WTC11 (cell line): ENCODE results near the gene TATDN2. TPM values are rescaled to one million over a fixed set of nuclear protein-coding genes. Genes with fewer than 3 reads are reported as not detected.

ENCODE experiments used
- ATAC-seq: fragments of 200-7000 bp; cut with Tn5 transposase; 2 replicates; pipeline ENCODE4 v1.10.0; 2021; ENCODE audit warnings: mild to moderate bottlenecking, moderate library complexity
- CTCF ChIA-PET: fragments of 300-600 bp; sonication (Branson Sonifier 250); formaldehyde crosslinking; loops from one replicate; lab custom pipeline; 2021; ENCODE audit warnings: antibody characterized with exemption; lab: Charles Lee
- POLR2A ChIA-PET: fragments of 350-600 bp; sonication (Branson Sonifier 250); formaldehyde crosslinking; loops from one replicate; lab custom pipeline; 2021; ENCODE audit warnings: antibody characterized with exemption; lab: Charles Lee
- DNase-seq: peaks from one replicate; pipeline ENCODE4 v3.0.0; 2021; ENCODE audit warnings: low spot score
- H3K27ac Mint-ChIP-seq: 2 replicates; pipeline ENCODE4 v1.8.0; 2021; ENCODE audit warnings: mixed read lengths
- H3K27me3 Mint-ChIP-seq: 2 replicates; pipeline ENCODE4 v1.8.0; 2021; ENCODE audit warnings: low read depth, mild to moderate bottlenecking, moderate library complexity, mixed read lengths
- H3K36me3 Mint-ChIP-seq: 2 replicates; pipeline ENCODE4 v1.8.0; 2021; ENCODE audit warnings: mixed read lengths
- H3K4me1 Mint-ChIP-seq: 2 replicates; pipeline ENCODE4 v1.8.0; 2022; ENCODE audit warnings: mixed read lengths
- H3K4me3 Mint-ChIP-seq: 2 replicates; pipeline ENCODE4 v1.8.0; 2021; ENCODE audit warnings: mild to moderate bottlenecking, moderate library complexity, mixed read lengths
- H3K9me3 Mint-ChIP-seq: 2 replicates; pipeline ENCODE4 v1.8.0; 2021; ENCODE audit warnings: mixed read lengths
- AR ChIP-seq: fragments of 250-450 bp; sonication (Bioruptor Pico); IDR thresholded peaks from 2 replicates; pipeline ENCODE4 v1.9.0; 2021; ENCODE audit warnings: mild to moderate bottlenecking
- CTCF ChIP-seq: fragments of 200-600 bp; IDR thresholded peaks from 2 replicates; pipeline ENCODE4 v1.8.0; 2022; ENCODE audit warnings: antibody characterized with exemption
- EMX1 ChIP-seq: fragments of 250-450 bp; sonication (Bioruptor Pico); IDR thresholded peaks from 2 replicates; pipeline ENCODE4 v1.8.0; 2021; ENCODE audit warnings: mild to moderate bottlenecking
- ESRRA ChIP-seq: sonication (generic); formaldehyde crosslinking; IDR thresholded peaks from 2 replicates; pipeline ENCODE4 v1.8.1; 2022; ENCODE audit warnings: mild to moderate bottlenecking, missing genetic modification reagents, borderline replicate concordance
- FOXK1 ChIP-seq: sonication (generic); formaldehyde crosslinking; IDR thresholded peaks from 2 replicates; pipeline ENCODE4 v1.8.0; 2022; ENCODE audit warnings: mild to moderate bottlenecking, moderate library complexity, missing genetic modification reagents
- GABPB1 ChIP-seq: sonication (generic); formaldehyde crosslinking; IDR thresholded peaks from 2 replicates; pipeline ENCODE4 v1.8.1; 2023; ENCODE audit warnings: mild to moderate bottlenecking, missing genetic modification reagents
- GTF2I ChIP-seq: fragments of 250-450 bp; sonication (Bioruptor Pico); conservative IDR thresholded peaks from 2 replicates; pipeline ENCODE4 v1.4.0; 2021; ENCODE audit warnings: mild to moderate bottlenecking
- NR2C2 ChIP-seq: sonication (generic); formaldehyde crosslinking; IDR thresholded peaks from 2 replicates; pipeline ENCODE4 v1.8.0; 2022; ENCODE audit warnings: mild to moderate bottlenecking, missing genetic modification reagents
- SMAD3 ChIP-seq: sonication (generic); formaldehyde crosslinking; IDR thresholded peaks from 2 replicates; pipeline ENCODE4 v1.8.0; 2022; ENCODE audit warnings: missing genetic modification reagents, mild to moderate bottlenecking, borderline replicate concordance
- TEAD1 ChIP-seq: sonication (generic); formaldehyde crosslinking; IDR thresholded peaks from 2 replicates; pipeline ENCODE4 v1.8.0; 2022; ENCODE audit warnings: mild to moderate bottlenecking, missing genetic modification reagents
- ZBTB21 ChIP-seq: sonication (generic); formaldehyde crosslinking; IDR thresholded peaks from 2 replicates; pipeline ENCODE4 v1.8.1; 2023; ENCODE audit warnings: mild to moderate bottlenecking, missing genetic modification reagents, borderline replicate concordance
- ZBTB43 ChIP-seq: sonication (generic); formaldehyde crosslinking; IDR thresholded peaks from 2 replicates; pipeline ENCODE4 v1.8.1; 2023; ENCODE audit warnings: mild to moderate bottlenecking, missing genetic modification reagents
- ZNF121 ChIP-seq: sonication (generic); formaldehyde crosslinking; IDR thresholded peaks from 2 replicates; pipeline ENCODE4 v1.8.0; 2023; ENCODE audit warnings: missing genetic modification reagents
- ZNF219 ChIP-seq: sonication (generic); formaldehyde crosslinking; IDR thresholded peaks from 2 replicates; pipeline ENCODE4 v1.8.0; 2023; ENCODE audit warnings: missing genetic modification reagents, mild to moderate bottlenecking, borderline replicate concordance
- ZNF317 ChIP-seq: sonication (generic); formaldehyde crosslinking; IDR thresholded peaks from 2 replicates; pipeline ENCODE4 v1.8.1; 2023; ENCODE audit warnings: low read depth, mild to moderate bottlenecking, moderate library complexity, missing genetic modification reagents, borderline replicate concordance
- ZNF423 ChIP-seq: fragments of 250-450 bp; sonication (Bioruptor Pico); IDR thresholded peaks from 2 replicates; pipeline ENCODE4 v2.1.2; 2022; ENCODE audit warnings: mild to moderate bottlenecking, moderate library complexity
- ZNF425 ChIP-seq: fragments of 250-450 bp; sonication (Bioruptor Pico); conservative IDR thresholded peaks from 2 replicates; pipeline ENCODE4 v1.9.0; 2021; ENCODE audit warnings: mild to moderate bottlenecking
- total RNA-seq: library from RNA; stranded (reverse); gene quantifications from 3 replicates; pipeline ENCODE4 v1.2.3, GENCODE V29; 2021

The TATDN2 gene
- total RNA-seq, 1 experiment from 2014 or later: 31.7 TPM

GRCh38 chr3:10224794-10225665, 23.2 kb upstream of the TATDN2 start:
- H3K4me3 Mint-ChIP-seq: no peak overlapping the region
- ChIA-PET POLR2A (no interaction called here), CTCF (interaction anchor here (0.7 to 1.9 kb wide), 8 partner anchors 23 to 443 kb away, joined by 3 to 17 read pairs (median 6); partner anchors contain the start of genes IRAK2 and TATDN2)
- DNase-seq: peak; percentile 68
- no peaks in the 10 kb centered on the region for H3K27me3 Mint-ChIP-seq
- no peaks in the 10 kb centered on the region; the same call in 1 of the 2 replicates for H3K36me3 Mint-ChIP-seq
- peak; percentile 78 for ATAC-seq
- H3K9me3 Mint-ChIP-seq: no peaks in the 10 kb centered on the region
- peaks cover 27% of the 10 kb centered on the region for H3K4me1 Mint-ChIP-seq
- TF ChIP-seq TEAD1 (no peak), GABPB1 (CRISPR knock-in tag) (peak; percentile 36; the same call in 1 of the 2 replicates), ZNF121 (CRISPR knock-in tag) (no peak), CTCF (peak; percentile 46; the same call in 1 of the 2 replicates), FOXK1 (CRISPR knock-in tag) (0 out of 2 replicates have a peak, but pooled peaks have one; percentile 25)
- H3K27ac Mint-ChIP-seq: peak overlapping the region; percentile 88

GRCh38 chr3:10226293-10226692, 22.0 kb upstream of the TATDN2 start:
- ATAC-seq: peak; percentile 95
- H3K27me3 Mint-ChIP-seq: no peaks in the 10 kb centered on the region
- ChIA-PET POLR2A (interaction anchor here (0.6 to 1.3 kb wide), 4 partner anchors 17 to 71 kb away, joined by 3 to 8 read pairs (median 4); partner anchors contain the start of gene TATDN2), CTCF (interaction anchor here (0.5 to 1.9 kb wide), 12 partner anchors 12 to 325 kb away, joined by 3 to 17 read pairs (median 6); partner anchors contain the start of genes IRAK2, TATDN2 and VHL)
- peak; percentile 76 for DNase-seq
- no peaks in the 10 kb centered on the region; the same call in 1 of the 2 replicates for H3K36me3 Mint-ChIP-seq
- no peaks in the 10 kb centered on the region for H3K9me3 Mint-ChIP-seq
- H3K4me3 Mint-ChIP-seq: peak overlapping the region; percentile 50
- peaks cover 23% of the 10 kb centered on the region for H3K4me1 Mint-ChIP-seq
- H3K27ac Mint-ChIP-seq: peak overlapping the region; percentile 97
- no peak for TF ChIP-seq ZNF219
- TF ChIP-seq ZNF423 (CRISPR knock-in tag): no peak
- peak; percentile 80 for TF ChIP-seq ZNF317 (CRISPR knock-in tag)
- no peak for TF ChIP-seq SMAD3 (CRISPR knock-in tag)

- TF ChIP-seq ZNF425 (CRISPR knock-in tag) (no peak), NR2C2 (CRISPR knock-in tag) (no peak)
- Mint-ChIP-seq H3K36me3 (no peaks in the 10 kb centered on the region), H3K4me3 (no peak overlapping the region), H3K4me1 (peaks cover 23% of the 10 kb centered on the region), H3K27me3 (no peaks in the 10 kb centered on the region), H3K27ac (0 out of 2 replicates have a peak overlapping the region, but pooled peaks have one; percentile 19), H3K9me3 (no peaks in the 10 kb centered on the region)
- ChIA-PET CTCF (no interaction called here), POLR2A (interaction anchor here (0.7 kb wide), 1 partner anchor 10 kb away, joined by 3 read pairs; no protein-coding TSS in a partner anchor)
- ATAC-seq: no peak
- no peak for DNase-seq
Measured at GRCh38 chr3:10228248-10228950, 19.9 kb upstream of the TATDN2 start.

GRCh38 chr3:10229576-10229975, 18.7 kb upstream of the TATDN2 start:
- CTCF ChIA-PET: no interaction called here
- ATAC-seq (no peak), DNase-seq (no peak)
- H3K36me3 Mint-ChIP-seq: no peaks in the 10 kb centered on the region
- POLR2A ChIA-PET: no interaction called here
- H3K4me1 Mint-ChIP-seq: peaks cover 22% of the 10 kb centered on the region
- no peaks in the 10 kb centered on the region for H3K9me3 Mint-ChIP-seq
- no peak overlapping the region for H3K27ac Mint-ChIP-seq
- no peaks in the 10 kb centered on the region for H3K27me3 Mint-ChIP-seq
- H3K4me3 Mint-ChIP-seq: no peak overlapping the region
- TF ChIP-seq ESRRA: no peak
- no peak for TF ChIP-seq ZBTB21 (CRISPR knock-in tag)
- no peak for TF ChIP-seq SMAD3 (CRISPR knock-in tag)
- no peak for TF ChIP-seq ZNF121 (CRISPR knock-in tag)
- no peak for TF ChIP-seq GTF2I (CRISPR knock-in tag)
- TF ChIP-seq ZBTB43 (CRISPR knock-in tag): no peak
- no peak for TF ChIP-seq EMX1 (CRISPR knock-in tag)
- TF ChIP-seq AR (CRISPR knock-in tag): no peak
